AG04450 (cell line): Measurements from ENCODE around the gene EZR. TPM values are rescaled to one million over a fixed set of nuclear protein-coding genes. Genes with fewer than 3 reads are reported as not detected.

Experiments used
- CTCF ChIA-PET: fragments of 300-600, 350-600 bp; formaldehyde crosslinking; extraction: SDS; loops from one replicate; lab custom pipeline; 2022; ENCODE audit warnings: antibody characterized with exemption, inconsistent platforms; lab: Charles Lee
- POLR2A ChIA-PET: fragments of 350-600 bp; formaldehyde crosslinking; extraction: SDS; loops from one replicate; lab custom pipeline; 2021; ENCODE audit warnings: antibody characterized with exemption, inconsistent platforms; lab: Yijun Ruan, JAX
- DNase-seq: peaks from one replicate; pipeline ENCODE4 v3.0.0-alpha.2; 2011; ENCODE audit warnings: low read depth, low spot score
- H3K27ac ChIP-seq: one replicate; pipeline ENCODE4 v1.5.1; 2012; ENCODE audit warnings: low read depth, low read length, control low read depth
- H3K27me3 ChIP-seq: one replicate; pipeline ENCODE4 v1.6.0; 2012; ENCODE audit warnings: low read length; ENCODE audit not compliant: control insufficient read depth, insufficient read depth
- H3K4me3 ChIP-seq: 2 replicates; pipeline ENCODE4 v1.5.1; 2011; ENCODE audit warnings: mild to moderate bottlenecking, low read depth, low read length, control low read depth
- H3K9me3 ChIP-seq: 2 replicates; pipeline ENCODE4 v1.5.1; 2012; ENCODE audit warnings: low read length; ENCODE audit not compliant: control insufficient read depth, insufficient read depth
- CTCF ChIP-seq: IDR thresholded peaks from 2 replicates; pipeline ENCODE4 v1.5.1; 2011; ENCODE audit warnings: low read depth, low read length, control low read depth, inconsistent platforms
- polyA plus RNA-seq: library from polyadenylated mRNA; depleted of rRNA; stranded (reverse); fragments of >200 nt; gene quantifications from 2 replicates; pipeline ENCODE4 v1.2.3, GENCODE V29; 2011

EZR gene
- polyA plus RNA-seq, 1 experiment = 61.2 TPM

- ChIA-PET CTCF (interaction anchor here (1.0 to 1.3 kb wide), 2 partner anchors 100 to 168 kb away, joined by 3 read pairs; no protein-coding TSS in a partner anchor), POLR2A (no interaction called here)
- Histone ChIP-seq H3K27ac (no peak overlapping the region), H3K27me3 (no peaks in the 10 kb centered on the region), H3K4me3 (no peak overlapping the region), H3K9me3 (no peaks in the 10 kb centered on the region)
- no peak for TF ChIP-seq CTCF
- no peak for DNase-seq
Observed at GRCh38 chr6:158804207-158804606, 15.0 kb downstream of the EZR start.

- ChIA-PET CTCF (interaction anchor here (1.0 to 1.3 kb wide), 2 partner anchors 100 to 168 kb away, joined by 3 read pairs; no protein-coding TSS in a partner anchor), POLR2A (no interaction called here)
- no peak for DNase-seq
- Histone ChIP-seq H3K27me3 (no peaks in the 10 kb centered on the region), H3K4me3 (no peak overlapping the region), H3K27ac (no peak overlapping the region), H3K9me3 (no peaks in the 10 kb centered on the region)
- TF ChIP-seq CTCF = no peak
Observed at GRCh38 chr6:158803733-158804143, 15.4 kb downstream of the EZR start.

GRCh38 chr6:158801655-158802294 lies 17.4 kb downstream of the EZR start:
- H3K9me3 ChIP-seq = no peaks in the 10 kb centered on the region
- no peaks in the 10 kb centered on the region for H3K27me3 ChIP-seq
- no peak for TF ChIP-seq CTCF
- no peak overlapping the region for H3K27ac ChIP-seq
- no peak overlapping the region for H3K4me3 ChIP-seq
- no peak for DNase-seq
- ChIA-PET CTCF (no interaction called here), POLR2A (no interaction called here)

GRCh38 chr6:158799051-158799792 lies 19.9 kb downstream of the EZR start:
- POLR2A ChIA-PET = interaction anchor here (0.6 kb wide), 1 partner anchor 70 kb away, joined by 4 read pairs; no protein-coding TSS in a partner anchor

More at GRCh38 chr6:158799051-158799792, 19.9 kb downstream of the EZR start:
- Histone ChIP-seq H3K4me3 (no peak overlapping the region), H3K27me3 (no peaks in the 10 kb centered on the region), H3K9me3 (no peaks in the 10 kb centered on the region), H3K27ac (no peak overlapping the region)
- CTCF ChIA-PET = interaction anchor here (0.7 kb wide), 1 partner anchor 15 kb away, joined by 5 read pairs; no protein-coding TSS in a partner anchor
- TF ChIP-seq CTCF = no peak
- no peak for DNase-seq
